Measurements from ENCODE around the gene KPNB1. TPM values are rescaled to one million over a fixed set of nuclear protein-coding genes. Genes with fewer than 3 reads are reported as not detected.
A peak's percentile ranks its signal among the peaks of the same experiment; 100 is the strongest.

KPNB1 gene
- total RNA-seq, 1 donor from 2014 or later, result 365 TPM

DNA sequence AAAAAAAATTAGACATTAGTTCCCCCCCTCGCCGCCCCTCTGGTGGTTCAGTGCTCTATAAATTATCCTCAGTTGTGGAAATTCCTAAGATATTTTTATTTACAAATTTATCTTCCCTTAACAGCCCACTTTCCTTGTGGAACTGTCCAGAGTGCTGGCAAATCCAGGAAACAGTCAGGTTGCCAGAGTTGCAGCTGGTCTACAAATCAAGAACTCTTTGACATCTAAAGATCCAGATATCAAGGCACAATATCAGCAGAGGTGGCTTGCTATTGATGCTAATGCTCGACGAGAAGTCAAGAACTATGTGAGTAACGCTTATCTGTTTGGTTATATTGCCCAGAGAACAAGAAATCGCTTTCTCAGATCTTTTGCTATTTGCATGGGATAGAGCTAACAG is 2.9 kb downstream of the KPNB1 start:
- Mint-ChIP-seq H3K4me3 (no peak overlapping the region), H3K27ac (no peak overlapping the region), H3K4me1 (peaks cover 65% of the 10 kb centered on the region), H3K36me3 (ENCODE audit: low read depth) (peaks cover 70% of the 10 kb centered on the region), H3K27me3 (no peaks in the 10 kb centered on the region), H3K9me3 (no peaks in the 10 kb centered on the region)
- TF ChIP-seq, protein P1, sequence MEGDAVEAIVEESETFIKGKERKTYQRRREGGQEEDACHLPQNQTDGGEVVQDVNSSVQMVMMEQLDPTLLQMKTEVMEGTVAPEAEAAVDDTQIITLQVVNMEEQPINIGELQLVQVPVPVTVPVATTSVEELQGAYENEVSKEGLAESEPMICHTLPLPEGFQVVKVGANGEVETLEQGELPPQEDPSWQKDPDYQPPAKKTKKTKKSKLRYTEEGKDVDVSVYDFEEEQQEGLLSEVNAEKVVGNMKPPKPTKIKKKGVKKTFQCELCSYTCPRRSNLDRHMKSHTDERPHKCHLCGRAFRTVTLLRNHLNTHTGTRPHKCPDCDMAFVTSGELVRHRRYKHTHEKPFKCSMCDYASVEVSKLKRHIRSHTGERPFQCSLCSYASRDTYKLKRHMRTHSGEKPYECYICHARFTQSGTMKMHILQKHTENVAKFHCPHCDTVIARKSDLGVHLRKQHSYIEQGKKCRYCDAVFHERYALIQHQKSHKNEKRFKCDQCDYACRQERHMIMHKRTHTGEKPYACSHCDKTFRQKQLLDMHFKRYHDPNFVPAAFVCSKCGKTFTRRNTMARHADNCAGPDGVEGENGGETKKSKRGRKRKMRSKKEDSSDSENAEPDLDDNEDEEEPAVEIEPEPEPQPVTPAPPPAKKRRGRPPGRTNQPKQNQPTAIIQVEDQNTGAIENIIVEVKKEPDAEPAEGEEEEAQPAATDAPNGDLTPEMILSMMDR (IDR thresholded peaks at IDR 0.05), result no peak
- POLR2A ChIA-PET, result interaction anchor here (0.7 kb wide), 1 partner anchor 455 kb away, joined by 5 read pairs; no protein-coding TSS in a partner anchor
- intact Hi-C loops (cut with micrococcal nuclease), result loop anchor here (5.0 kb wide), 1 partner anchor 1710 kb away; the partner anchor contains the start of gene ZNF652
- no peak for DNase-seq
- ATAC-seq (ENCODE audit: low read depth), result no peak
- CTCF ChIA-PET, result interaction anchor here (1.7 kb wide), 1 partner anchor 11 kb away, joined by 4 read pairs; no protein-coding TSS in a partner anchor

DNA sequence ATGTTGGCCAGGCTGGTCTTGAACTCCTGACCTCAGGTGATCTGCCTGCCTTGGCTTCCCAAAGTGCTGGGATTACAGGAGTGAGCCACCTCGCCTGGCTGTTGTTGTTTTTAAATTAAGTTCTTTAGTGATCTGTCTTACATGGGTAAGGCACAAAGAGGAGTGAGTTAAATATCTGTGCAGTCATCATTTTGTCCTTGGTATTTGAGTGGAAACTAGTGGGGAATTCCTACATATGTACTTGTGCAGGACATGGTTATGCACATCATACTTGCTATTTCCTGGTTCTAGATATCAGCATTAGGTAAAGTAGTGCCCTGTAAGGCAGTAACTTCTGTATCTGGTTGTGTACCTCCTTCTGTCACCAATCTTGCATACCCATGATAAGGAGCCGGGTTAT is 3.7 kb downstream of the KPNB1 start:
- ATAC-seq (ENCODE audit: low read depth) (no peak), DNase-seq (no peak)
- CTCF ChIA-PET, result interaction anchor here (1.7 to 2.1 kb wide), 2 partner anchors 10 to 12 kb away, joined by 4 to 7 read pairs; no protein-coding TSS in a partner anchor
- TF ChIP-seq, protein P1 (IDR thresholded peaks at IDR 0.05), result no peak
- peak overlapping the region; percentile 26 for H3K27ac Mint-ChIP-seq
- peaks cover 62% of the 10 kb centered on the region for H3K4me1 Mint-ChIP-seq
- H3K4me3 Mint-ChIP-seq, result no peak overlapping the region
- H3K9me3 Mint-ChIP-seq, result no peaks in the 10 kb centered on the region
- H3K36me3 Mint-ChIP-seq (ENCODE audit: low read depth), result peaks cover 77% of the 10 kb centered on the region
- POLR2A ChIA-PET, result no interaction called here
- intact Hi-C loops (cut with micrococcal nuclease), result loop anchor here (5.0 kb wide), 1 partner anchor 1709 kb away; the partner anchor contains the start of gene ZNF652
- no peaks in the 10 kb centered on the region for H3K27me3 Mint-ChIP-seq

DNA sequence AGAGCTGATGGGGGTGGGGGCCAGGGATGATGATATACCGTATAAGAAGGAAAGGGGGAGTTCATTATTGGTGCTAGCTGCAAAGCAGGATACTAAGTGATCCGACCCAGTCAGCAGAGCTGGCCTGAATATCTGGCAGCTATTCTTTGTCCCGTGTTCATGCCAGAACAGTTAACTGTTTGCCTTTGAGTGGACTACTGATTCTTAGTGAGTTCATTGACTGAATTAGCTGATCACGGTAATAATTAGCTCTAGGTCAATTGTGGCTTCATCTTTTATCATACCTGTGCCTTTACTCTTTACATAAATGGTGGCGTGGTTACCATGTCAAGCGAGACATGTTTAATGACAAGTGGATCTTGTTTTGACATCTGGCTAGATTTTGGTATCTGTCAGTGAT is 5.3 kb downstream of the KPNB1 start:
- peaks cover 77% of the 10 kb centered on the region for H3K36me3 Mint-ChIP-seq (ENCODE audit: low read depth)
- peaks cover 60% of the 10 kb centered on the region for H3K4me1 Mint-ChIP-seq
- H3K27me3 Mint-ChIP-seq, result no peaks in the 10 kb centered on the region
- peak overlapping the region; percentile 24 for H3K27ac Mint-ChIP-seq
- intact Hi-C loops (cut with micrococcal nuclease), result loop anchor here (5.0 kb wide), 1 partner anchor 1707 kb away; the partner anchor contains the start of gene ZNF652
- no peak overlapping the region for H3K4me3 Mint-ChIP-seq
- no peak for ATAC-seq (ENCODE audit: low read depth)
- POLR2A ChIA-PET, result no interaction called here
- H3K9me3 Mint-ChIP-seq, result no peaks in the 10 kb centered on the region
- DNase-seq, result no peak
- CTCF ChIA-PET, result interaction anchor here (2.1 kb wide), 1 partner anchor 10 kb away, joined by 7 read pairs; no protein-coding TSS in a partner anchor
- TF ChIP-seq, protein P1 (IDR thresholded peaks at IDR 0.05), result no peak

DNA sequence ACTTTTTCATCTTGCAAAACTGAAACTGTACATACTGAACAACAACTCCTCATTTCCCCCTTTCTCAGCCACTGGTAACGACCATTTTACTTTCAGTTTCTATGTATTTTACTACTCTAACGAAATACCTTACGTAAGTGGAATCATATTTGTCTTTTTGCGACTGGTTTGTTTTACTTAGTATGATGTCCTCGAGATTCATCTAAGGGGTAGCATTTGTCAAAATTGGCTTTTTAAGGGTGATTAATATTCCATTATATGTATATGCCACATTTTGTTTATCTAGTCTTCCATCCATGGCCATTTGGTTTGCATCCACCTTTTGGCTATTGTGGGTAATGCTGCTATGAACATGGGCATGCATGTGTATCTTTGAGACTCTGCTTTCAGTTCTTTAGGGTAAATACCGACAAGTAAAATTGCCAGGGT is 10.4 kb downstream of the KPNB1 start:
- TF ChIP-seq, protein P1 (IDR thresholded peaks at IDR 0.05), result no peak
- peak; percentile 70 for ATAC-seq (ENCODE audit: low read depth)
- H3K9me3 Mint-ChIP-seq, result no peaks in the 10 kb centered on the region
- H3K27ac Mint-ChIP-seq, result peak overlapping the region; percentile 86
- intact Hi-C loops (cut with micrococcal nuclease), result loop anchor here (1.0 to 5.0 kb wide), 3 partner anchors 10 to 237 kb away; partner anchors contain the start of genes SP2 and TBX21
- H3K4me3 Mint-ChIP-seq, result peak overlapping the region; percentile 74
- H3K27me3 Mint-ChIP-seq, result no peaks in the 10 kb centered on the region
- H3K36me3 Mint-ChIP-seq (ENCODE audit: low read depth), result peaks cover 82% of the 10 kb centered on the region
- CTCF ChIA-PET, result no interaction called here
- DNase-seq, result no peak
- POLR2A ChIA-PET, result interaction anchor here (0.7 to 2.3 kb wide), 2 partner anchors 10 to 62 kb away, joined by 3 to 16 read pairs; partner anchors contain the start of gene KPNB1
- peaks cover 54% of the 10 kb centered on the region for H3K4me1 Mint-ChIP-seq

DNA sequence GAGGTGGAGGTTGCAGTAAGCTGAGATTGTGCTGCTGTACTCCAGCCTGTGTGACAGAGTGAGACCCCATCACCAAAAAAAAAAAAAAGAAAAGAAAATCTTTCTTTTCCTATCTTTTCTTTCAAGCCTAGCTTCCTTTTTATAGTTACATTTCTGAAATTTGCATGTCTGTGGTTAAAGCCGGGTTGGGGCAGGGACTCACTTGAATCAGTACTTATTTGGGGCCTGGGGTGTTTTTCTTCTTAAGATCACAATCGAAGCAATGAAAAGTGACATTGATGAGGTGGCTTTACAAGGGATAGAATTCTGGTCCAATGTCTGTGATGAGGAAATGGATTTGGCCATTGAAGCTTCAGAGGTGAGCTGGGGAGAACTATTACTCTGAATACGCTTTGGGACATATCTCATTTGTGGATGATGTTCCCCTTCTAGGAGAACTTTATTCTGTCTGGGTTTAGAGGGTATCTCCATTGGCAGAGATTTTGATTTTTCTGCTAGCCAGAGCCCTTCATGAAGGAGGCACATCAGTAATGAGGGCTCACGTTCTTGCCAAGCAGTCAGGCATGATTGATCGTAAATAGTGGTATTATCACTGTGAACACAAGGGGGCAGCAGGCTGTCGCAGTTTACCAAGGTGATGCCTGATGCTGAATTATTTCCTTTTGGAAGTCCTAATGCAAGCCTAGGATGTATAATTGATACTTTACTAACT is 14.3 kb downstream of the KPNB1 start:
- H3K27me3 Mint-ChIP-seq, result no peaks in the 10 kb centered on the region
- H3K4me1 Mint-ChIP-seq, result peaks cover 36% of the 10 kb centered on the region
- peaks cover 81% of the 10 kb centered on the region for H3K36me3 Mint-ChIP-seq (ENCODE audit: low read depth)
- TF ChIP-seq, protein P1 (IDR thresholded peaks at IDR 0.05), result peak; percentile 70
- H3K27ac Mint-ChIP-seq, result peak overlapping the region; percentile 90
- peak overlapping the region; percentile 73 for H3K4me3 Mint-ChIP-seq
- CTCF ChIA-PET, result interaction anchor here (0.6 to 3.7 kb wide), 15 partner anchors 10 to 465 kb away, joined by 3 to 24 read pairs (median 4); partner anchors contain the start of genes KPNB1 and TBX21
- no peaks in the 10 kb centered on the region for H3K9me3 Mint-ChIP-seq
- DNase-seq (no peak), ATAC-seq (ENCODE audit: low read depth) (peak; percentile 74)
- intact Hi-C loops (cut with micrococcal nuclease), result loop anchor here (1.0 to 5.0 kb wide), 7 partner anchors 15 to 233 kb away; partner anchors contain the start of genes KPNB1, SP2, TBKBP1 and TBX21
- POLR2A ChIA-PET, result interaction anchor here (0.6 to 3.9 kb wide), 9 partner anchors 11 to 449 kb away, joined by 3 to 84 read pairs (median 3); partner anchors contain the start of genes EFCAB13, KPNB1 and TBX21

Measured in activated B cell treated with CpG ODN at 0.5 μM for 24 hours (primary cell).